ENCODE results near the gene PCP4L1. TPM values are rescaled to one million over a fixed set of nuclear protein-coding genes. Genes with fewer than 3 reads are reported as not detected.
"Not testable (repeated sequence)": the region's sequence is repeated elsewhere in the genome, so short reads cannot be mapped to it uniquely, and the experiment has no call there.

PCP4L1 gene
- total RNA-seq, 1 donor from 2014 or later, result not detected

GRCh38 chr1:161223805-161224694 is 34.5 kb upstream of the PCP4L1 start:
- Histone ChIP-seq H3K4me1 (peaks cover 7 to 16% of the 10 kb centered on the region in 2 donors), H3K27ac (no peak overlapping the region), H3K9me3 (no peaks in the 10 kb centered on the region), H3K4me3 (no peak overlapping the region), H3K36me3 (peaks cover 5 to 12% of the 10 kb centered on the region in 2 donors), H3K27me3 (no peaks in the 10 kb centered on the region)
- TF ChIP-seq CTCF (IDR thresholded peaks at IDR 0.05), result no peak
- intact Hi-C loops (cut with DNase I), result no loop called here
- DNase-seq (ENCODE audit: low spot score in 2 of 2), result no peak

- intact Hi-C loops (cut with DNase I), result loop anchor here (5.0 kb wide), 1 partner anchor 143 kb away; the partner anchor contains the start of gene CFAP126
- not testable (repeated sequence) for H3K27ac ChIP-seq; H3K27me3 ChIP-seq; H3K4me3 ChIP-seq; H3K9me3 ChIP-seq; DNase-seq (ENCODE audit: low spot score in 2 of 2)
- Histone ChIP-seq H3K4me1 (peaks cover 7 to 16% of the 10 kb centered on the region in 2 donors), H3K36me3 (peaks cover 11 to 19% of the 10 kb centered on the region in 2 donors)
Measured at GRCh38 chr1:161224695-161225087, 33.9 kb upstream of the PCP4L1 start.

- H3K4me3 ChIP-seq, result peak overlapping the region in 1 of 2 donors; percentile 94
- peaks cover 7 to 16% of the 10 kb centered on the region in 2 donors for H3K4me1 ChIP-seq
- H3K9me3 ChIP-seq, result no peaks in the 10 kb centered on the region
- no peak for DNase-seq (ENCODE audit: low spot score in 2 of 2)
- peak overlapping the region; percentile 33 to 38 for H3K27ac ChIP-seq
- intact Hi-C loops (cut with DNase I), result loop anchor here (5.0 kb wide), 1 partner anchor 142 kb away; the partner anchor contains the start of gene CFAP126
- no peak for TF ChIP-seq CTCF (IDR thresholded peaks at IDR 0.05)
- peaks cover 12 to 23% of the 10 kb centered on the region in 2 donors for H3K36me3 ChIP-seq
- no peaks in the 10 kb centered on the region for H3K27me3 ChIP-seq
Measured at GRCh38 chr1:161225178-161225533, 33.4 kb upstream of the PCP4L1 start.

GRCh38 chr1:161225534-161226319 is 32.8 kb upstream of the PCP4L1 start, which contains the start of gene TOMM40L:
TOMM40L (plus strand) TSS chr1:161226060; CDS start chr1:161226490, 430 bp downstream.
- intact Hi-C loops (cut with DNase I), result loop anchor here (1.0 to 5.0 kb wide), 3 partner anchors 23 to 142 kb away; partner anchors contain the start of genes CFAP126, NDUFS2 and SDHC
- H3K36me3 ChIP-seq, result peaks cover 12 to 28% of the 10 kb centered on the region in 2 donors
- peak within 1 kb of the TSS; percentile 84 to 94 for H3K4me3 ChIP-seq
- H3K27me3 ChIP-seq, result no peaks in the 10 kb centered on the region
- no peaks in the 10 kb centered on the region for H3K9me3 ChIP-seq
- peaks cover 7 to 16% of the 10 kb centered on the region in 2 donors for H3K4me1 ChIP-seq
- peak in 2 of 3 experiments; percentile 27 to 36 for TF ChIP-seq CTCF (IDR thresholded peaks at IDR 0.05)
- DNase-seq (ENCODE audit: low spot score in 2 of 2), result peak; percentile 79 to 96
- peak within 1 kb of the TSS; percentile 51 to 65 for H3K27ac ChIP-seq

GRCh38 chr1:161226320-161226711 is 32.2 kb upstream of the PCP4L1 start:
- Histone ChIP-seq H3K27ac (peak overlapping the region; percentile 51 to 65), H3K36me3 (peaks cover 12 to 28% of the 10 kb centered on the region in 2 donors), H3K4me1 (peaks cover 7 to 16% of the 10 kb centered on the region in 2 donors), H3K9me3 (no peaks in the 10 kb centered on the region), H3K27me3 (no peaks in the 10 kb centered on the region), H3K4me3 (peak overlapping the region; percentile 84 to 94)
- intact Hi-C loops (cut with DNase I), result loop anchor here (1.0 to 5.0 kb wide), 3 partner anchors 24 to 141 kb away; partner anchors contain the start of genes CFAP126, NDUFS2 and SDHC
- TF ChIP-seq CTCF (IDR thresholded peaks at IDR 0.05), result no peak
- DNase-seq (ENCODE audit: low spot score in 2 of 2), result no peak

Data from ascending aorta (tissue), 2 donors.